Measurements from ENCODE around the gene ATP6V1D. TPM values are rescaled to one million over a fixed set of nuclear protein-coding genes. Genes with fewer than 3 reads are reported as not detected.
A peak's percentile ranks its signal among the peaks of the same experiment; 100 is the strongest.
"Not testable (repeated sequence)": the region's sequence is repeated elsewhere in the genome, so short reads cannot be mapped to it uniquely, and the experiment has no call there.

The ATP6V1D gene
- total RNA-seq: 10 to 100 TPM; 18.8 to 20.7 TPM

GRCh38 chr14:67359775-67360469 lies at the start of gene ATP6V1D, which contains the start of gene EIF2S1:
Gene ATP6V1D, minus strand, starts transcription at chr14:67359804. Its CDS starts 106 bp downstream, at chr14:67359698.
Gene EIF2S1, plus strand, starts transcription at chr14:67360328. Its CDS starts 4,440 bp downstream, at chr14:67364768.
- peak within 1 kb of the TSS; percentile 97 for H3K4me3 Mint-ChIP-seq
- intact Hi-C loops (cut with micrococcal nuclease): no loop called here
- peaks cover 26% of the 10 kb centered on the region for H3K36me3 Mint-ChIP-seq (ENCODE audit: low read depth)
- POLR2A ChIA-PET: interaction anchor here (0.6 to 2.2 kb wide), 10 partner anchors 8 to 852 kb away, joined by 3 to 14 read pairs (median 4); partner anchors contain the start of genes GPHN and PLEK2
- no peaks in the 10 kb centered on the region for H3K9me3 Mint-ChIP-seq
- TF ChIP-seq CTCF (IDR thresholded peaks at IDR 0.05): peak; percentile 99
- peak within 1 kb of the TSS; percentile 93 for H3K27ac Mint-ChIP-seq
- CTCF ChIA-PET: interaction anchor here (0.7 to 1.7 kb wide), 25 partner anchors 9 to 1000 kb away, joined by 3 to 10 read pairs (median 3); partner anchors contain the start of gene TMEM229B
- no peaks in the 10 kb centered on the region for H3K27me3 Mint-ChIP-seq
- peak; percentile 99 for DNase-seq
- peaks cover 60% of the 10 kb centered on the region for H3K4me1 Mint-ChIP-seq (ENCODE audit: low read depth)
- peak; percentile 96 for ATAC-seq

- H3K27ac Mint-ChIP-seq; H3K4me1 Mint-ChIP-seq (ENCODE audit: low read depth); intact Hi-C loops (cut with micrococcal nuclease); DNase-seq; H3K9me3 Mint-ChIP-seq; ATAC-seq; H3K36me3 Mint-ChIP-seq (ENCODE audit: low read depth); H3K4me3 Mint-ChIP-seq; POLR2A ChIA-PET: not testable (repeated sequence)
- peaks cover 14% of the 10 kb centered on the region for H3K27me3 Mint-ChIP-seq
- CTCF ChIA-PET: interaction anchor here (2.9 kb wide), 1 partner anchor 19 kb away, joined by 12 read pairs; no protein-coding TSS in a partner anchor
These were observed 48.7 kb upstream of the ATP6V1D start for GRCh38 chr14:67408122-67408801.

- H3K36me3 Mint-ChIP-seq (ENCODE audit: low read depth): no peaks in the 10 kb centered on the region
- no peak overlapping the region for H3K27ac Mint-ChIP-seq
- H3K4me3 Mint-ChIP-seq: no peak overlapping the region
- TF ChIP-seq CTCF (IDR thresholded peaks at IDR 0.05): no peak
- H3K27me3 Mint-ChIP-seq: no peaks in the 10 kb centered on the region
- intact Hi-C loops (cut with micrococcal nuclease): no loop called here
- POLR2A ChIA-PET: interaction anchor here (0.9 kb wide), 1 partner anchor 40 kb away, joined by 4 read pairs; no protein-coding TSS in a partner anchor
- no peaks in the 10 kb centered on the region for H3K4me1 Mint-ChIP-seq (ENCODE audit: low read depth)
- ATAC-seq (no peak), DNase-seq (no peak)
- no peaks in the 10 kb centered on the region for H3K9me3 Mint-ChIP-seq
- CTCF ChIA-PET: interaction anchor here (0.8 to 2.8 kb wide), 2 partner anchors 14 to 166 kb away, joined by 3 to 11 read pairs; no protein-coding TSS in a partner anchor
These were observed 46.2 kb upstream of the ATP6V1D start for GRCh38 chr14:67405771-67406170.

GRCh38 chr14:67400434-67400833 lies 40.8 kb upstream of the ATP6V1D start:
- no peaks in the 10 kb centered on the region for H3K4me1 Mint-ChIP-seq (ENCODE audit: low read depth)
- no peak for ATAC-seq
- no peak for TF ChIP-seq CTCF (IDR thresholded peaks at IDR 0.05)

GRCh38 chr14:67397536-67397935 lies 37.9 kb upstream of the ATP6V1D start:
- ChIA-PET CTCF (no interaction called here), POLR2A (no interaction called here)
- no peaks in the 10 kb centered on the region for H3K27me3 Mint-ChIP-seq
- H3K36me3 Mint-ChIP-seq (ENCODE audit: low read depth): no peaks in the 10 kb centered on the region
- intact Hi-C loops (cut with micrococcal nuclease): no loop called here
- H3K27ac Mint-ChIP-seq: no peak overlapping the region
- no peaks in the 10 kb centered on the region for H3K4me1 Mint-ChIP-seq (ENCODE audit: low read depth)
- no peaks in the 10 kb centered on the region for H3K9me3 Mint-ChIP-seq
- ATAC-seq (no peak), DNase-seq (no peak)
- TF ChIP-seq CTCF (IDR thresholded peaks at IDR 0.05): no peak
- no peak overlapping the region for H3K4me3 Mint-ChIP-seq

More at GRCh38 chr14:67400434-67400833, 40.8 kb upstream of the ATP6V1D start:
- no peak for DNase-seq
- H3K27me3 Mint-ChIP-seq: no peaks in the 10 kb centered on the region
- H3K4me3 Mint-ChIP-seq: no peak overlapping the region
- intact Hi-C loops (cut with micrococcal nuclease): no loop called here
- CTCF ChIA-PET: interaction anchor here (1.0 to 1.2 kb wide), 2 partner anchors 10 to 27 kb away, joined by 3 to 4 read pairs; no protein-coding TSS in a partner anchor
- POLR2A ChIA-PET: no interaction called here
- H3K36me3 Mint-ChIP-seq (ENCODE audit: low read depth): no peaks in the 10 kb centered on the region
- H3K27ac Mint-ChIP-seq: no peak overlapping the region
- no peaks in the 10 kb centered on the region for H3K9me3 Mint-ChIP-seq
